GM08714 (cell line): ENCODE results near the gene PRDM16.

Experiments
- H3K4me3 ChIP-seq: fragments of 200-500 bp; sonication (Bioruptor generic); 2 replicates; pipeline ENCODE4 v1.5.1; 2014; ENCODE audit warnings: mild to moderate bottlenecking, low read length, inconsistent platforms
- ZNF274 ChIP-seq: IDR thresholded peaks from 2 replicates; pipeline ENCODE4 v1.6.1; 2012; ENCODE audit warnings: mild to moderate bottlenecking, low read depth, low read length

Gene PRDM16

DNA sequence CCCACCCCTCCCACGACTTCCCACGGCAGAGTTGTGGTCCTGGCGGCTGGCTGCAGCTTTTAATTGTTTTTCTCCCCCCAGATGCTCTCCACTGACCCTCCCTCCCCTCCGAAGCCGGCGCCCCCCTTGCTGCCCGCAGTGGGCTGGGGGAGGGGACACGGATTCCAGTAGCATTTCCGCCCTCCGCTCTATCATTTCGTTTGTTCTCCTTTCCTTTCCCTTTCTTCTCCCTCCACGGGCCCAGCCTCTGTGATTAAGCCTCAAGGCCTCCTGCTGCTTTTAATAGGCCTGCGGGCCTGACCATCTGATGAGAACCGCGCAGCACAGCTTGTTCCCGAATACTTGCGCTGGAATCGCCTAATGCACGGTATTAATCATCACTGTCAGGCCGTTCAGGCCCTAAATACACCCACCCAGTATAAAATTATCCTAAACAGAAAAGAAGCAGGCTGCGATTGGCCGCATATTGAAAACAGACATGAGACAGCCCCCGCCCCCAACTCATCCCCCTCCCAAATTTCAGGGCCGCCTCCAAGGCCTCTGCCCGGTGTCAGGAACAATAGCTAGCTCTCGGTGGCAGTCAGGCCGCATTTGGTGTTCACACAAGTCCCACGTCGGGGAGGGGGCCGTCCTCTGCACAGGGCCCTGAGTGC, 283.4 kb downstream of the PRDM16 start:
- no peak for TF ChIP-seq ZNF274
- no peak overlapping the region for H3K4me3 ChIP-seq

DNA sequence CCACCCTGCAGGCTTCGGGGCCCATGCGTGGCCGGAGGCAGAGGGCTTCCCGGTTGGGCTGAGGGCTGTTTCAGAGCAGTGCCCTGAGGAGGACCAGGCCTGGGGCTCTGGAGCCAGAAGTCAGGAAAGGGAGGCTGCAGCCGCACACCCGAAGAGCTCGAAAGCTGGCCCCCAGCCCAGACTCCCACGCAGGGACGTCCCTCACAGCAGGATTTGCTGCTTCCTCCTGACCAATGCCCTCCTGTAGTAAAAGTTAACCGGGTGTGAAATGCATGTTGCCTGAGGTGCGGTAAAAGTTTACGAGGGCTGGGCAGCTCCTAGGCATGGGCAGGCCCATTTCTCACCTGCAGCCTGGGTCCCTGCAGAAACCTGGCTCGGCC, 283.9 kb downstream of the PRDM16 start:
- TF ChIP-seq ZNF274, result no peak
- H3K4me3 ChIP-seq, result no peak overlapping the region

DNA sequence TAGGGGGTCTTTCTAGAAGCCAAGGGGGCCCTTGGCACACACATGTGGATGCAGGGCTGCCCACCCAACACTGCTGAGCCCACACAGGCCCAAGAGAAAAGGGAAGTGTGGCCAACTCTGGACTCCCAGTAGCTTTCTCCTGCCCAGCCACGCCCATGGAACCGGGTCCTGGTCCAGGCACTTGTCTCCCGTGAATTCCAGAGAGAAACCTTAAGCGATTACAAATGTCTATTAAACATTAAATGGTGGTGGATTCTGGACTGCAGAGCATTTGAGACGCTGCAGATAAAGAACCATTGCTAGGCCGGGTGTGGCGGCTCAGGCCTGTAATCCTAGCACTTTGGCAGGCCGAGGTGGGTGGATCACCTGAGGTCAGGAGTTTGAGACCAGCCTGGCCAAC, 284.9 kb downstream of the PRDM16 start:
- no peak overlapping the region for H3K4me3 ChIP-seq
- TF ChIP-seq ZNF274, result no peak

DNA sequence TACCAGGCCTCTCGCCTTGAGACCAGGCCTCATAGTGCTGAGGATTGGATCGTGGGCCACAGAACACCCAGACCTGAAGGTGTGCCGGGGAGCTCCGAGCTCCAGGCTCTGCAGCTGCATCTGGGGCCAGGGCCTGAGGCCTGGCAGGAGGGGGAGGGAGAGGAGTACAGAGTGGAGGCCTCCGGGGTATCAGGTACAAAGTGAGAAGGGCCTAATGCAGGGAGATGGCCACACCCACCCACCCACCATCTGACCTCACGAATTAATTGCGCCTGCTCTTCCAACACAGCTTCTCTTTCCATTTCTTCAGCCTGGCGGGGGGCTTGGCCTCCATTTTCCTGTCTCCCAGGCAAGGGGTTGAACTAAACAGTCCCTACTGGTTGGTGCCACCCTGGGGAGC, 286.1 kb downstream of the PRDM16 start:
- no peak for TF ChIP-seq ZNF274
- no peak overlapping the region for H3K4me3 ChIP-seq

DNA sequence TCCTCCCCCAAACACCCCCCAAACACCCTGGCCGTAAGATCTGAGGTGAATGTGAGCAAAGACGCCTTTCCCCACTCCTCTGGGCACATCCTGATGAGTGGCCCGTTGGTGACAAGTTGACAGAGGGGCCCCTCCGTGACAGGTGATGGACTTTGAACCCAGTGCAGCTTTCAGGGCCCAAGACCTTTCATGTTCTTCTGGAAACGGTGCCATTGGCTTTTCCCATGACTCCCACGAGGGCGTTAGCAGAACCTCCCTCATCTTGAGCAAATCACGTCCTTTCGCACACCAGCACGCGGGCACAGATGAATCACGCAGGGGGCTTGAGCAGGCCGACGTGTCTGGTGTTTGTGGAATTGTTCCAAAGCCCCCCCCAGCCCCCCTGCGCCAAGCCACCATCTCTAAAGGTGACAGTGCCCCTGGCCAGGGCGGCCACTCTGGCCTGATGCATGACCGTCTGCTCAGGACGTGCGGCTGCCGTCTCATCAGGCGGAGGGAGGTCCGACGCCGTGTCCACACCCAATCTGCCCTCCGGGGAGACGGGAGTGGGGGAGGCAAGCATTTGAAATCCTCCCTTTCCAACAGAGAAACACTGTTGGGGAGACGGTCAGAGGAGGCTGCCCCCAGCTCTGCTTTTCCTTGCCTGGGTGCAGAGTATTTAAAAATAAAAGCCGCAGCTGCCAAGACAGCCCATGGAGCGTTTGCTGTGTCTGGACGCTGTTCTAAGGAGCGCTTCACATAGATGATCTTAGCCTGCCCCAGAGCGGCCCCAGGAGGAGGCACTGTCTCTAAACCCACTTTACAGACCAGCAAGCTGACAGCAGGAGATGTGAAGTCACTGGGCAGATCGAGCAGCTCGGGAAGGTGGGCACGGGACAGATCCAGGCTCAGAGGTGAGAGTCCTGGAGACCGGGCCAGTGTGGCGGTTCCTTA, 287.2 kb downstream of the PRDM16 start:
- H3K4me3 ChIP-seq, result no peak overlapping the region
- no peak for TF ChIP-seq ZNF274

DNA sequence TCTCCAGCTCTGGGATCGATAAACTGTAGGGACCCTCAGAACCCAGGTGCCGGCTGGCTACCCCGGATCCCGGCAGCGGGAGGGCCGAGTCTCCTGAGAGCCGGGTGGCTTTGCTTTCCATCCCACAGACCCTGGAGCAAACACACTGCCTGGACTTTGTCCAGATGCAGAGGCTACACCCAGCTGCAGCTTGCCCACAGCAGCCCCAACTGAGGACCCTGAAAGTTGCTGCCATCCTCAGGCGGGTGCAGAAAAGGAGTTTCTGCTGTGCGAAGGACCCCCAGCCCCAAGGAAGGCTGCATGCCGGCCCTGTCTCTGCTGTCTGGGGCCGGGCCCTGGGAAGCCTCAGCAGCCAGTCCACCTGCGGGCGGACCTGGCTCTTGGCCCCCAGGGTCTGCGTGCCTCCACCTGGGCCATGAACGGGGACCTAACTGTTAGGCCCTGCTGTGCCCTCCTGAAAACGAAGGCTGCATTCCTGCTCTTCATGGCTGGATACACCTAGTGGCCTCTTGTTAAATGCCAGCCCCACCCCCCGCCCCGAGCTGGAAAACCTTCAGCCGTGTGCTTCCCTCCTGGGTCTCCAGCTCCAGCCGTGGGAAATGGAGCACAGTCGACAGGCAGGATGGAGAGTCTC, 287.9 kb downstream of the PRDM16 start:
- H3K4me3 ChIP-seq, result no peak overlapping the region
- no peak for TF ChIP-seq ZNF274

DNA sequence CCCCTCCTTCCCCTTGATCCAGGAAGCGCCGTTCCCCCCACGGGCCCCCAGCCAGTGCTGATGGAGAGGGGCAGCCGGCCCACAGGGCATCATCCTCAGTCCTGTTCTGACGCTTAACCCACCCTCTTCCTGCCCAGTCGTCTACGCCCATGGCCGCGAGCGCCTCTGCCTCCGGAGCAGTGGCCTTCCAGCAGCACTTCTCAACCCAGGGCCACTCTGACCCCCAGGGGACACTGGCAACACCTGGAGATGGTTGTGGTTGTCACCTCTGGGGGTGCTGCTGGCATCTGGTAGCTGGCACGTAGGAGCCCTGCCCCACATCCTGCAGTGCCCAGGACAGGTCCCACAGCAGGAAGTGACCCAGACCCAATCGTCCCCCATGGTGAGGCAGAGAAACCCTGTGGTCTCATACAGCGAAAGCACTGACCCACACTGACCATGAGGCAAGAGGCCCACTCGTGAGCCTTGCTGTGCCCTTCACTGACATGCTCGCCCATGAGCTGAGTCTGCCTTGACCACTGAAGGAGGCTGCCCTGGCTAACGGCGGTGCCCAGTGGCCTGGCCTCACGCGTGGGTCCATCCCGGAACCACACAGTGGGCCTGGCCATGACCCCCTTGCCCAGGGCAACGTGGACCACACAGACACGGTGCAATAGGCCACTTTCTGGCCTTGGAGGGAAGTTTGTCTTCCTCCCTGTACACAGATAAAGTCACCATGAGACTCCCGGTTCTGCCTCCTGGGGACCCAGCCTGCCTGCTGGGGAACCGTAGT, 288.7 kb downstream of the PRDM16 start:
- H3K4me3 ChIP-seq, result no peak overlapping the region
- TF ChIP-seq ZNF274, result no peak

DNA sequence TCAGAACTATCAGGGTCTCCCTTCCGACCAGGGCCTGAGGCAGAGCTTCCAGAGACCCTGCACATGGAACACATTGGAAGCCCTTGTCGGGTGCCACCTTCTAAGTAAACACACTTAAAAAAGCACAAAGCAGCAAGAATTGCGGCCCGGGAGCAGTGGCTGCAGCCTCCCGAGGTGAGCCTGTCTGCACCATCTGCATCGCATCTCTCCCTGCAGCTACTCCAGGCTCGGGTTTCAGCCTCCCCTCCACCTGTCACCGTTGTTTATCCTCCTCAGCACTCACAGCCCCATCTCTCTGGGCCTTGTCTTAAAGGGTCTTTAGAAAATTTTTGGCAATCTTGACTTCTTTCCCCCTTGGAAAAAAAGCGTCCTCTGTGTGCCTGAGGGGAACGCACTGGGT, 290.3 kb downstream of the PRDM16 start:
- H3K4me3 ChIP-seq, result no peak overlapping the region
- no peak for TF ChIP-seq ZNF274

DNA sequence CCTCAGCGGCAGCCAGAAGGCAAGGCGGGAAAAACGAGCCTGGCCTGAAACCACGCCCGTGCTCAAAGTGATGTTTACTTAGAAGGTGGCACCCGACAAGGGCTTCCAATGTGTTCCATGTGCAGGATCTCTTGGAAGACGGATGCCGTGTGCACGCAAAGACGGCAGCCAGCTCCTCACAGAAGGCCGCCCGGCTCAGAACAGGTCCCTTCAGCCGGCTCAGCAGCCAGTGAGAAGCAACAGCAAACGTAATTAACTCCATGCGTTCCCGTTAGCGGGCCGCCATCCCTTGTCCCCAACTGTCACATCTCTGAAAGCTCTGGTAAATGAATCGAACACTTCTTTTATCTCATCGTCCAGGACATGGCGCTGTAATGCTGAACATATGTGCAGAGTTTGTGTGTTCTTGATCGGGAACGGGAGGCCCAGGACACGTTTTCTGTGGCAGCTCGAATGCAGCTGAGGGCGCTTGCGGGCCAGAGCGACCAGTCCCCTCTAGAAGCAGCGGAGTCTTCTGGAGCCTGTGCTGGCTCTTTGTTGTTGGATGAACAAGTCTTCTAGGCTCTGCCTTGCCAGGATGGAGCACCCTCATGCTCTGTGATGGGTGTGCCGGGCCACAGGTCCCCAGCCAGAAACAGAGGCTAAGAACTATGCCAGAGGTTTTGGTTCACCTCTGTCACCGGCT, 290.9 kb downstream of the PRDM16 start:
- TF ChIP-seq ZNF274, result no peak
- H3K4me3 ChIP-seq, result no peak overlapping the region

DNA sequence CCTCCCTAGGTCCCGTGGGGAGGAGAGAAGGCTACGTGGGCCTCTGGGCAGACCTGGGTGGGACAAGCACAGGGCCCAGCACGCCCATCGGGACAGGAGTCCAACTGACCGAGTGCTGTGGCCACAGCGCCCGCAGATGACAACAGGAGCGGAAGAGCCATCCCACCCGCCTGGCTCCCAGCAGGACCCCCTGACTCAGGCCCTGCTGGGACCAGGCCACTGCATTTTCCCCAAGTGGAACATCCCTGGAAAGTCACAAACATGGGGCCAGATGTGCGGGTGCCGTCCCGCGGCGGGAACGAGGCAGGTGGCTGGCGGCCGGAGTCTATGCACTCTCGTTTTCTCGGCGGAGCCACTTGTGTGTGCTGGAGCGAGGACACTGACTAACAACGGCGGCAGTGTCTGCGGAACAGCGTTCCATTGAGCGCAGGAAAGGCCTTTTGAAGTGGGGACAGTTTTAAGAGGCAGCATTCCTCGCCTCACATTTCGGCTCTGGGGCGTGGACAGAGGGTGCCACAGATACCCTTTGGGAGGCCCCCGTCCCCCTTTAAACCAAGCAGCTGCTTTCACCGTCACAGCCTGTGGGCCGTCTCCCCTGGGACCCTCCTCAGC, 291.7 kb downstream of the PRDM16 start:
- H3K4me3 ChIP-seq, result no peak overlapping the region
- TF ChIP-seq ZNF274, result no peak

DNA sequence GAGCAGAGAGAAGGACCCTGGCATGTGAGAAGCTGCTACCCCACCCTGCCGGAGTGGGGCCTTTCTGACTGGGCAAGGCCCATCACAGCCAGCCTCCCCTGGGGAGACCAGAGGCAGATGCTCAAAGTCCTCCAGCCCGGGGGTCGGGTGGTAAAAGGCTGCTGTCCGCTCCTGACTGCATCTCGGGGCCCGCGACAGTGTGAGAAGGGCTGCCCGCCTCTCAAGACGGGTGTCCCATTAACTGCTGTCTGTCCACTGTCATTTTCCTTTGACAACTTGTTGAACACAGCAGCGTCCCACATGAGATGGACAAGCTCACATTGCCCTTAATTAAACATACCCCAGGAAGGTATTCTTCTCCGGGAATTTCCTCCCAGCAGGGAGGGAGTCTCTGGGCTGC, 294.0 kb downstream of the PRDM16 start:
- TF ChIP-seq ZNF274, result no peak
- no peak overlapping the region for H3K4me3 ChIP-seq

DNA sequence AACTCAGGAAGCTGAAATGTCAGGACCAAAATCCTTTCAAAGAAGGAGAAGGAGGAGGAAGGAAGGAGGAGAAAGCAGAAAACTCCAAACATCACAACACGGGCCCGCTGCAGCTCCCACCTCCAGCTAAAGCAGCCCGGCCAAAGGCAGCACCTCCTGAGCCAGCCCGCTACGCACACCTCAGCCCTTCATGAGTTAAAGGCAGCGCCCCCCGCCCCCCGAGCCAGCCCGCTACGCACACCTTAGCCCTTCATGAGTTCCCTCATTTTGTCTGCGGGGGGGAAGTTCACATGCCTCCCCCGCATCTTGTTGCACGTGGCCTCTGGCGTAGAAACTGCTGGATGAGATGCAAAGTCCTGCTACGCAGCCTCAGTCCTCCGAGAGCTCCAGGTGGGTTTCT, 294.8 kb downstream of the PRDM16 start:
- TF ChIP-seq ZNF274, result no peak
- H3K4me3 ChIP-seq, result no peak overlapping the region

DNA sequence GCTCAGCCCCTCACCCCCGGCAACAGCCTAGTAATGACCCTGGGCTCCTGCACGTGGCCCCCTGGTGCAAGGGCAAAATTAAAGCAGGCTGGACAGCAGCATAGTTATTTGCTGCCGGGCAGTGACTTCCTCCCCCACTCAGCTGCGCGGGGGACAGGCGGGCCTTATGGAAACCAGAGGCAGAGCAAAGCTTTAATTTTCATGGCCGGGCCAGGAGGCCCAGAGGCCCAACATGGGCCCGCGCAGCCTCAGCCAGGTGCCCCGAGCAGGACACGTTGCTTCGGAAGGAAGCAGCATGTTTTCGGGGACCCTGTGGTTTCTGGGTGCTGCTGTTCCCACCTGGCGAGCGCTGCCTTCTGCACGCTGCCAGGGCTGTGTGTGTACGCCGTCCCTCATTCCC, 295.5 kb downstream of the PRDM16 start:
- TF ChIP-seq ZNF274, result no peak
- no peak overlapping the region for H3K4me3 ChIP-seq
